Raji (cell line): ENCODE results near the gene CIAO3.

Source experiments
- POLR2A ChIP-seq: IDR thresholded peaks from 2 replicates; pipeline ENCODE4 v1.6.1; 2011; ENCODE audit warnings: low read depth, low read length, control low read depth; ENCODE audit not compliant: insufficient read depth

CIAO3 gene

DNA sequence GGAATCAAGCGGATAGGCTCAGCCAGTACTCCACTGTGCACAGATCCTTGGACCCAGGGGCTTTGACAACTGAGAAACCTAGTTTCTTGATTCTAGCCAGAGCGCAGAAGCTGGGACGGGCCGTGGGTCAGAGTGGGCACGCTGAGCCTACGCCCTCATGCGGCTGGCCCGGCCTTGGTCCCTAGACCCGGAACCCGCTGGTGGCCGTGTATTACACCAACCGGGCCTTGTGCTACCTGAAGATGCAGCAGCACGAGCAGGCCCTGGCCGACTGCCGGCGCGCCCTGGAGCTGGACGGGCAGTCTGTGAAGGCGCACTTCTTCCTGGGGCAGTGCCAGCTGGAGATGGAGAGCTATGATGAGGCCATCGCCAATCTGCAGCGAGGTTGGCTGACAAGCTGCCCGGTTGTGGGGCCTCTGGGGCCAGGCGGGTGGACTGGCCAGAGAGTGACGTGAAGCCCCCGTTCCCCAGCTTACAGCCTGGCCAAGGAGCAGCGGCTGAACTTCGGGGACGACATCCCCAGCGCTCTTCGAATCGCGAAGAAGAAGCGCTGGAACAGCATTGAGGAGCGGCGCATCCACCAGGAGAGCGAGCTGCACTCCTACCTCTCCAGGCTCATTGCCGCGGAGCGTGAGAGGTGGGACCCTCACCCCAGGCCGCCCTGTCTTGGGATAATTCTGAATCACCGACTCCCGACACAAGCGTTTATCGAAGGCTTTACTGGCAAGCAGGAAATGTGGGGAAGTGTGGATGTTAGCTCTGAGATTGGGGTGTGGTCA lies 59.6 kb downstream of the CIAO3 start:
- TF ChIP-seq POLR2A, result no peak

DNA sequence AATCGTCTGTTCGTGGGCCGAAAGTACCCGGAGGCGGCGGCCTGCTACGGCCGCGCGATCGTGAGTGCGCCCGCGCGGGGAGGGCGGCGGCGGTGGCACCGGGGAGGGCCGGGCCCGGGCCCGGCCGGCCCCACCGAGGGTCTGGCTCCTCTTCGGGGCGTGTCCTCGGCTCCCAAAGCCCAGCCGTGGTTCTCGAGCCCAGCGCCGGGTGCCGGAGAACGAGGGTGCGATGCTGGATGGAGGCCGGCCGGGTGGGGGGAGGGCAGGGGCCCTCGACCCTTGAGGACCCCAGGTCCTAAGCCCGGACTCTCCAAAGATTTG lies 60.2 kb downstream of the CIAO3 start:
- no peak for TF ChIP-seq POLR2A

DNA sequence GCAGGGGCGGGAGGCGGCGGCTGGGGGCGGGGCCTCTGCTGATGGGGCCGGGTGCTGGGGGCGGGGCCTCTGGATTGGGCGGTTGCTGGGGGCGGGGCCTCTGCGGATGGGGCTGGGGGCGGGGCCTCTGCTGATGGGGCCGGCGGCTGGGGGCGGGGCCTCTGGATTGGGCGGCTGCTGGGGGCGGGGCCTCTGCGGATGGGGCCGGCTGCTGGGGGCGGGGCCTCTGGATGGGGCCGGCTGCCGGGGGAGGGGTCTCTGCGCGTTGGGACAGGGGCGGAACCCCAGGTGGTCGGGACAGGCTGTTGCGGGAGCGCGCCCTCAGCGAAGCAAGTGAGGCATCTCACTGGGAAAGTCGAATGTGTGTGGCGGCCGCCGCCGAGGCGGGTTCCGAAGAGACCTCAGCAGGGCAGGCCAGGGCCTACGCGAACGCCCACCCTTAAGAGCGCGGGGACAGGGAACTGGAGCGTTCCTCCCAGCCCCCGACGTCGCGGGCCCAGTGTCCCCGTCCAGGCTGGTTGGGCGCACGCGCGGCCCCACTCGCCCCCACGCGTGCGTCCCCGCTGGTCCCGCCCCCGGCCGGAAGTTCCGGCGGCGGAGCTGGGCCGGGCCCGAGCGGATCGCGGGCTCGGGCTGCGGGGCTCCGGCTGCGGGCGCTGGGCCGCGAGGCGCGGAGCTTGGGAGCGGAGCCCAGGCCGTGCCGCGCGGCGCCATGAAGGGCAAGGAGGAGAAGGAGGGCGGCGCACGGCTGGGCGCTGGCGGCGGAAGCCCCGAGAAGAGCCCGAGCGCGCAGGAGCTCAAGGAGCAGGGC lies 60.8 kb downstream of the CIAO3 start, which contains the start of gene STUB1:
Gene STUB1 (plus strand): TSS at position 597 of the 811 bp plus-strand sequence. CDS start 116 bp downstream, at position 713.
- peak; percentile 84 for TF ChIP-seq POLR2A
